NCI-H1436 (cell line): Measurements from ENCODE around the gene CAPN7.
"Not testable (repeated sequence)": the region's sequence is repeated elsewhere in the genome, so short reads cannot be mapped to it uniquely, and the experiment has no call there.

Experiments used
- DNase-seq: peaks from one replicate; lab custom pipeline; 2025; lab: John Stamatoyannopoulos, UW

Gene CAPN7

GRCh38 chr3:15205934-15206661 is at the start of gene CAPN7:
CAPN7 (plus strand) TSS chr3:15206246; CDS start chr3:15206496, 250 bp downstream.
- no peak for DNase-seq

DNA sequence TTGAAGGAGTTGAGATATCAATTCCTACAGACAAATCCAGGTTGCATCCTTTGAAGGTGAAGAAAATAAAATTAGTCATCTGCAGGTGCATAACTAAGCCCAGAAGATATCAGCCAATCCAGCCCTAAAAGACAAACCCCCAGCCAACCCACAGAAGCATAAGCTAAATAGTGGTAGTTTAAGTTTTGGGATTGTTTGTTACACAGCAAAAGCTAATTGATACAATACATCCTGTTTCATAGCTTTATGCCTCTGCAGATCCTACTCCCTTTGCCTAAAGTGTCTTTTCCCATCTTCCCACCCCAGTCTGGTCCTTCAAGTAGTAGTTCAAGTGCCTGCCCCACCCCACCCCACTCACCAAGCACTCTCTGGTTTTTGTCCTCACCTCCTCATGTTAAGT is 48.6 kb upstream of the CAPN7 start:
- DNase-seq = no peak

GRCh38 chr3:15159501-15160136 is 46.4 kb upstream of the CAPN7 start:
- DNase-seq = no peak

DNA sequence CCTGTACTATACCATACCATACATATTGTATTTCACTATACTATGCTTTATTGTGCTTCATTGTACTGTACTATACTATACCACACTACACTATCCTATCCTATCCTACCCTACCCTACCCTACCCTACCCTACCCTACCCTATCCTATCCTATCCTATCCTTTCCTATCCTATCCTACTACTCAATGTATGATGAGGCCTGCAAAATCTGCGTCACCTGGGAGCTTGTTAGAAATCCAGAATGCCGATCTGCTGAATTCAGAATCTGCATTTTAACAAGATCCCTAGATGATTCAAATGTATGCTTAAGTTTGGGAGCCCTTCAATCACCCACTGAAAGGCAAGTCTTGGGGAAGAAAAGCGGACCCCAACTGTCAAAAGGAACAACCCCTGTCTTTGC is 45.4 kb upstream of the CAPN7 start:
- no peak for DNase-seq

DNA sequence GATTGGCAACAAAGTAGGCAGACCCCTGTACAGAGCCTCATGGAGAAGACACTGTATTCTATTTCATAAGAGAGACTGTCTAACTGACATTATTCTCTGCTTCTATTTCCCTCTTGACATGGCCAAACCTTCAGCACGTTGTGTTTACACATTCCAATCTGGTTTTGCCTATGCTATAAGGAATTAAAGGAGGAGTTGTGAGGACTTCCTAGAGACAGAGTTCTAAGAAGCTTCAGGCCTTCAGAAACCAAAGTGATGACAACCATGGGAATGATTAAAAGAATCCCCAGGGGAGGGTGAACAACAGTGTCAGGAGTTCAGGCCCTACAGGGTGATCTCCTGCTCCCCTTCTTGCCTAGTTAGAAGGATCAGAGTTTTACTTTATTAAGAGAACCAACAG is 44.9 kb upstream of the CAPN7 start:
- DNase-seq = no peak

DNA sequence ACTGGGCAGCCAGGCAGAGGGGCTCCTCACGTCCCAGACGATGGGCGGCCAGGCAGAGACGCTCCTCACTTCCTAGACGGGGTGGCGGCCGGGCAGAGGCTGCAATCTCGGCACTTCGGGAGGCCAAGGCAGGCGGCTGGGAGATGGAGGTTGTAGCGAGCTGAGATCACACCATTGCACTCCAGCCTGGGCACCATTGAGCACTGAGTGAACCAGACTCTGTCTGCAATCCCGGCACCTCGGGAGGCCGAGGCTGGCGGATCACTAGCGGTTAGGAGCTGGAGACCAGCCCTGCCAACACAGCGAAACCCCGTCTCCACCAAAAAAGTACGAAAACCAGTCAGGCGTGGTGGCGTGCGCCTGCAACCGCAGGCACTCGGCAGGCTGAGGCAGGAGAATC is 42.4 kb upstream of the CAPN7 start:
- DNase-seq = not testable (repeated sequence)

DNA sequence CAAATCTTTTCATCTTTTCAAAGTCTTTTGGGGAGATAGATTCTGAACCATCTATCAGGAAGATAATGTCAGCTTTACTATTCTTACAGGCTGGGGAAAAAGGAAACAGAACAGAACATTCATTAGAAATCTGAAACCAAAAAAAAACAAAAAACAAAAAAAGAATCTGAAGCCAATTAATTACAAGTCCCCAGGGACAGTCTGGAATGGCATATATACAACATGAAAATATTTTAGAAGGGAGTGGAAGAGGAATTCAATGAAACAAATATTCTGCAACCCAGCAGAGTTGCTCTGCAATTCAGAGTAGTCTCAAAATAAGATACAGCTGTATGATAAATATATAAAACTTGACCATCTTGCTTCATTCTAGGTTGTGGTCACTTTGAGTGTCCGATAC is 41.7 kb upstream of the CAPN7 start:
- DNase-seq = no peak

- no peak for DNase-seq
Observed at GRCh38 chr3:15165061-15165460, 41.0 kb upstream of the CAPN7 start.

GRCh38 chr3:15166391-15166790 is 39.7 kb upstream of the CAPN7 start:
- DNase-seq = not testable (repeated sequence)

- DNase-seq = no peak
Observed at GRCh38 chr3:15171096-15171495, 35.0 kb upstream of the CAPN7 start.

DNA sequence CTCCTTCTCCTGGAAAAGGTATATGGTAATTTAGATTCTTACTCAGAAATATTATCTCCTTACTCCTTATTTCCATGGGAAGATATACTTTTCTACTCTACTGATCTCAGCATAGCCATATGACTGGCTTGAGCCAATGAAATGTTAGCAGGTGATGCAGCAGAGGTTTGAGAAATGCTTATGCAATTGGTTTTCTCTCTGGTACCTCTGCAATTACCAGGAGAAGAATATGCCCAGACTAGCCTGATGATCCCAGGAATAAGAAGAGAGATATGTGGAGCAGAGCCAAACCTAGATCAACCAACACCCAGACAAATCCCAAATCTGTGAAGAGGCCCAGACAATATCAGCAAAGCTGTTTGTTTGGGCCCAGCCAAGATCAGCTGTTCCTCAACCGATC is 33.2 kb upstream of the CAPN7 start:
- no peak for DNase-seq

GRCh38 chr3:15174953-15175352 is 31.1 kb upstream of the CAPN7 start:
- no peak for DNase-seq

GRCh38 chr3:15175605-15176004 is 30.4 kb upstream of the CAPN7 start:
- DNase-seq = no peak

DNA sequence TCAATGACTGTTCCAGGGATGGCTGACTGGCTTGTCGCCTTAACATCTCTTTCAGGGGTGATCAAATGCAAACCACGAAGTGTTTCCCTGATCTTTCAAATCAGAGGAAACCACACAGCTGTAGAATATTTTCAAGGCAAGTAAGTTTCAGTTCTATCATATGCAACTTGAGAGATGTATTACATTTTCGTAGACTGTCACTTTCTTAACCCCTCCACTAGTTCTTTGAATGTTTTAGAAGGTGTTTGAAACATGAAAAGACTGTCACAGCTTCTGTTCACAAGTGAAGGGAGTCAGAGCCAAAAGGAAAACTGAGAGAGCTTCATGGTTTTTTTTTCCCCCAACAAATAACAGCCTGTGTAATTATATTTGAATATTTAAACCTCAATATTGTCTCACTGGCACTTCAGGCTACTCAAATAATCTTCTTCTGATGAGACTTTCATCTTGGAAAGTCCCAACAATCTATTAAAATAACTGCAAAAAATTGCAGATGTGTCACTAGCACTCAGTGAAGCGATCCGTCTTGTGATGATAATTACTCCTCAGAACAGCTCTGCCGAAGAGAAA is 25.9 kb upstream of the CAPN7 start:
- no peak for DNase-seq

DNA sequence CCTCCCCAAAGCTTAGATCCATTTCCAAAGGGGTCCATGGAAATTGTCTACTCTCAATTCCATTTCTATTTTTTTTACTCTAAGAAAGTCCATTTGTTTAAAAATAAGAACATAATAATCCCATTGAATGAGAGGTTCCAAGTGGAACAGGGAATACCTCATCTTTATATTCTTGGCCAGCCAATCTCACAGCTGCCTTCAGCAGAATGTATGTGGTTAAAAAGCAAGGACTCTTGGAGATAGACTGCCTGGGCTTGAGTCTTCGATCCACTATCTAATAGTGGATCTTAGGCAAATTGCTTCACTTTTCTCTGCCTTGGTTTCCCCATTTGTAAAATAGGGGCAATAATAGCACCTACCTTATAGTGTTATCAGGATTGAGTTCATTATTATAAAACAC is 24.5 kb upstream of the CAPN7 start:
- DNase-seq = no peak

- DNase-seq = no peak
Observed at GRCh38 chr3:15181963-15182362, 24.1 kb upstream of the CAPN7 start.

GRCh38 chr3:15183011-15183410 is 23.0 kb upstream of the CAPN7 start:
- no peak for DNase-seq

- no peak for DNase-seq
Observed at GRCh38 chr3:15185404-15185803, 20.6 kb upstream of the CAPN7 start.

DNA sequence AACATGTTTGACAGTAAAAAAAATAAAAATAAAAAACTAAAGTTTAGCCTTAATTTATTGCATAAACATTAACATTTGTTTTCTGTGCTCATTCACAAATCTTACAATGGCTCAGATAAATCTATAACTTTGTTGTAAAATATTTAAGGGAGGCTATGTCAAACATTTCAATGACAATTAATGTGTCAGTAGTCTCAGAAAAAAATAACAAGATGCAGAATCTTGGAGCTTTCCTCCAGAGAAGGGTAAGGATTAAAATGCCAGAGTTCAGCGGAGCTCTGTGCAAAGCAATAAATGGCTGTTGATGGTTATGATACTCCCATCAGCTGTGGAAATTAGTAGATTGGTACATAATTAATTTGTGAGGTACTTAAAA is 20.0 kb upstream of the CAPN7 start:
- no peak for DNase-seq

GRCh38 chr3:15186477-15187164 is 19.4 kb upstream of the CAPN7 start:
- DNase-seq = not testable (repeated sequence)

DNA sequence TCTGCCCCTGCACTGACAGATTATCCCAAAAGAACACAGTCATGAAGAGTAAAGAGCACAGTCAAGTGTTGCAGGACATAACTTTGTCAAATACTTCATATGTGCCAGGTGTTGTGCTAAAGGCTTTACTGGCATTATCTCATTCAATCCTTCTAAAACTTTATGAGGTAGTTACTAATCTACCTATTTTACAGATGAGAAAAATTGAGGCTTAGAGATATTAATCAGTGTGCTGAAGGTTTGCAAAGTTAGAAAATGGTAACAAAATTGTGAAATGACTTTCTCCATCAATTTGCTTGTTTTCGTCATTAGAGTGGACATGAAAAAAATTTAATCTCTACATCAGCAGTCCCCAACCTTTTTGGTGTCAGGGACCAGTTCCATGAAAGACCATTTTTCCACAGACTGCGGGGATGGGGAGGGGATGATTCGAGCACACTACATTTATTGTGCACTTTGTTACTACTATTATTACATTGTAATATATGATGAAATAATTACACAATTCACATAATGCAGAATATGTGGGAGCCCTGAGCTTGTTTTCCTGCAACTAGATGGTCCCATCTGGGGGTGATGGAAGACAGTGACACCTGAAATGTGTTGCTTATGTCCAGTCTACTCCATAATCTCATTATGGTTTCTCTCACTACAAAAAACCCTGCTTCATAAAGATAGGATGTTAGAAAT is 8.6 kb upstream of the CAPN7 start:
- no peak for DNase-seq

GRCh38 chr3:15198686-15199085 is 7.4 kb upstream of the CAPN7 start:
- no peak for DNase-seq
